CD4-positive, alpha-beta T cell treated with Interleukin-6 at 100 ng/mL for 8 hours (primary cell): Measurements from ENCODE around the gene CRADD.

Experiments
- DNase-seq: peaks from one replicate; pipeline ENCODE4 v3.0.0-alpha.2; 2020; ENCODE audit warnings: mixed read lengths, low spot score

Gene CRADD

GRCh38 chr12:93671044-93671443 lies 6.1 kb upstream of the CRADD start:
- DNase-seq = no peak

GRCh38 chr12:93673084-93673483 lies 4.1 kb upstream of the CRADD start:
- no peak for DNase-seq

- DNase-seq = no peak
These were observed 2.8 kb upstream of the CRADD start for GRCh38 chr12:93674386-93674785.

- DNase-seq = no peak
These were observed 574 bp upstream of the CRADD start for GRCh38 chr12:93676408-93677194.

GRCh38 chr12:93678779-93679178 lies 1.6 kb downstream of the CRADD start:
- no peak for DNase-seq

- DNase-seq = no peak
These were observed 2.2 kb downstream of the CRADD start for GRCh38 chr12:93679308-93679925.

- no peak for DNase-seq
These were observed 2.8 kb downstream of the CRADD start for GRCh38 chr12:93680006-93680405.

- no peak for DNase-seq
These were observed 5.7 kb downstream of the CRADD start for GRCh38 chr12:93682846-93683261.

- DNase-seq = no peak
These were observed 6.2 kb downstream of the CRADD start for GRCh38 chr12:93683410-93683809.

- no peak for DNase-seq
These were observed 7.5 kb downstream of the CRADD start for GRCh38 chr12:93684716-93685115.

GRCh38 chr12:93686572-93687356 lies 9.6 kb downstream of the CRADD start:
- DNase-seq = no peak

GRCh38 chr12:93689076-93689834 lies 12.1 kb downstream of the CRADD start:
- DNase-seq = no peak

GRCh38 chr12:93696462-93696861 lies 19.3 kb downstream of the CRADD start:
- DNase-seq = no peak

- DNase-seq = no peak
These were observed 21.3 kb downstream of the CRADD start for GRCh38 chr12:93698307-93699092.

- no peak for DNase-seq
These were observed 22.3 kb downstream of the CRADD start for GRCh38 chr12:93699271-93700145.

- no peak for DNase-seq
These were observed 25.6 kb downstream of the CRADD start for GRCh38 chr12:93702707-93703315.

- DNase-seq = no peak
These were observed 26.9 kb downstream of the CRADD start for GRCh38 chr12:93704122-93704521.

- DNase-seq = no peak
These were observed 27.4 kb downstream of the CRADD start for GRCh38 chr12:93704625-93705024.

GRCh38 chr12:93705237-93705636 lies 28.1 kb downstream of the CRADD start:
- DNase-seq = no peak

GRCh38 chr12:93706387-93706786 lies 29.2 kb downstream of the CRADD start:
- DNase-seq = no peak
